HG02970 (cell line): Measurements from ENCODE around the gene NEUROG3.

ENCODE experiments used
- ATAC-seq: cut with Tn5 transposase; IDR thresholded peaks from one replicate; pipeline ENCODE4 v1.9.1; 2021; ENCODE audit warnings: mild to moderate bottlenecking, moderate library complexity, moderate number of reproducible peaks; ENCODE audit not compliant: unreplicated experiment, low FRiP score

Gene NEUROG3, protein sequence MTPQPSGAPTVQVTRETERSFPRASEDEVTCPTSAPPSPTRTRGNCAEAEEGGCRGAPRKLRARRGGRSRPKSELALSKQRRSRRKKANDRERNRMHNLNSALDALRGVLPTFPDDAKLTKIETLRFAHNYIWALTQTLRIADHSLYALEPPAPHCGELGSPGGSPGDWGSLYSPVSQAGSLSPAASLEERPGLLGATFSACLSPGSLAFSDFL

DNA sequence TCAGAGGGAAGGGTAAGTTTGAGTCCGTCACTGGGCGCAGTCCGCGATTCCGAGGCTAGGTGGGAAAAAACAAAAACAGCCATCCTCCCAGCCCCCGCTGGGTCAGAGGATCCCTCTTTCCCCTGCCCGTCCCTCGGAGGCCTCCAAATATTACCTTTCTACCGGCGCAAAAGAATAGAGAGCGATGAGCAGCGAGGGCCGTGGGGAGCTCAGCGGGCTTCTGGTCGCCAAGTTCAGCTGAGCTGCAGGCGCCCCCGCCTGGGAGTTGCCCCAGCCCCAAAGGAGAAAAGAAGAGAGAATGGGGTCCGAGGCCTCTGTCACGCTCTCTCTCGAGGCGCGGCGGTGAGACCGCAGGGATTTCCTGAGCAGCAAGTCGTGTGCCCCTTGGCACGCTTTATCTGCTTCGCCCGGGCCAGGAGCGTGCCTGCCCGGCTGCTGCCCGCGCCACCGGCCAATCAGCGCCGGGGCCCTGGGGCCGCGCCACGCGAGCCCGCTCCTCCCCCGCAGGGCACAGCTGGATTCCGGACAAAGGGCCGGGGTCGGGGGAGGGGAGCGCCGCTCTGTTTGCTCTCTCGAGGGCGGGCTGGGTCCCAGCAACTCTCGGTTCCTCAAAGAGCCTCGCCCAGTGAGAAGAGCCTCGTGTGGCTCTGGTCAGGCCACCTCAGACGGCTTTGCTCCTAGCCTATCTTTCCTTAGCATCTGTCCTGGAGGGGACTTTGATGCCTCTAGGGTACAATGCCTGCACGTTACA lies at the start of gene NEUROG3:
Gene NEUROG3, minus strand, starts transcription at position 367 of the 751 bp plus-strand sequence. CDS start 379 bp downstream, outside the sequence.
- no peak for ATAC-seq

DNA sequence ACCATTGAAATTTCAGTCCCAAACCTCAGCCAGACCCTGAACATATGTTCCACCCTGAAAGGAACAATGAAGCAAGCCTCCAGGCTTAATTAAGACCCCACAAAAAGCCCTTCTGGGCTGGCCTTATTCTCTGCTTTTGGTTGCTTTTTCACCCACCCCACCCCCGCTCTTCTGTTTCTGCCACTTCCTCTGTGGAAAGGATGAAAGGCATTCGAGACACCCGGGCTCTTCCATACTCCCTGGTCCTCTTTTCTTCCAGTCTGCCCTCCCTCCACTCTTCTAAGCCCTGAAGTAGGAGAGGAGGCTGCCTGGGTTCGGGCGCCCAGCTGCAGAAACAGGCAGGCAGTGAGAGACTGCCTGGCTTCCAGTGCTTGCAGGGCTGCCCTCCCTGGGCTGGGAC lies 47.4 kb upstream of the NEUROG3 start:
- ATAC-seq, result no peak

DNA sequence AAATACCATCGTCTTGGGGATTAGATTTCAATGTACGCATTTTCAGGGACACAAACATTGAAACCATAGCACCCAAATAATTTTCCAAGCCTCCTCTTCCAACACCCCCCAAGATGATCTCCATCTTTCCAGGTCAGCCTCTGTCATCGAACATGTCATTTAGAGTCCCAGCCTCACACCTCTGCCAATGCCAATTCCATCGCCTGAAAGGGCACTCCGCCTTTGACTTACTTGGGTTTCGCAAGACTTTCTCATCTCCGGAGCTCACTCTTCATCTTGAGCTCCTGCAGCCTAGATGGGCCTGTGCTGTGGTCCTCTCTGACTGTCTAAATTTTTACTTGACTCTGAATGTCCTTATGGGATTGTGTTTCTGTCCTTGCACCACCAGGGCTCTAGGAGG lies 46.4 kb upstream of the NEUROG3 start:
- no peak for ATAC-seq

DNA sequence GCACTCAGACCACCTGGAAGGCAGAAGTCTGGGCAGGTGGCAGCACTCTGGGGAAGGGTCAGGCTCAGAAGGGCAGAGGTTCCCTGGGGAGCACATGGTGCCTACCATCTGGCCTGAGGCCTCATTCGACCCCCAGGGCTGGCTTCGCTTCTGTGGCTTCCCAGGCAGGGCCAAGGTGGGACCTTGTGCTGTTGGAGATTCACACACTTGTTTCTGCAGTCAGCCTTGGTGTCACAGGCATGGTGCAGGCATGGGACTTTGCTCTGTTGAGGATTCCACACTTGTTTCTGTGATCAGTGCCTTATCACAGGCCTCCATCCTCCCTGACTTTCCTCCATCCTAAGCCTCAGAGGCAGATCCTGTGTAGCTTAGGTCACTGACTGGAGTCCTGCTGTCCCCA lies 45.5 kb upstream of the NEUROG3 start:
- no peak for ATAC-seq

DNA sequence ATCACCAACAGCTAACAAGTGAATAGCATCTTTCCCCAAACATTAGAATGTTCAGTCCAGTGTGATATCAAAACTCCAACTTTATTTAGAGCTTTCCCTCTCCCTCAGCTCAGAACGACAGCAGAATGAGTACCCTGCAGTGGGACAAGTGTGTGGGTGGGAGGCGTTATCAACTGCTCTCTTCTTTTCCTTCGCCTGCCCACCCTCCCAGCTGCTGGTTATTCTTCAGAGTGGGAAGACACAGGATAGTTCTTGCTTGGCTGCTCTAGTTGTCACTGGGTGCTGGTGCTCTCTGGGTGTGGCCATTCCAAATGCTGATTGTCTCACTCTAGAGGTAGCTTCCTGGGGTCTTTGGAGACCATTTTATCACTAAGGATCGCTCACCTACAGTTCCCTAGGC lies 43.1 kb upstream of the NEUROG3 start:
- ATAC-seq, result no peak

DNA sequence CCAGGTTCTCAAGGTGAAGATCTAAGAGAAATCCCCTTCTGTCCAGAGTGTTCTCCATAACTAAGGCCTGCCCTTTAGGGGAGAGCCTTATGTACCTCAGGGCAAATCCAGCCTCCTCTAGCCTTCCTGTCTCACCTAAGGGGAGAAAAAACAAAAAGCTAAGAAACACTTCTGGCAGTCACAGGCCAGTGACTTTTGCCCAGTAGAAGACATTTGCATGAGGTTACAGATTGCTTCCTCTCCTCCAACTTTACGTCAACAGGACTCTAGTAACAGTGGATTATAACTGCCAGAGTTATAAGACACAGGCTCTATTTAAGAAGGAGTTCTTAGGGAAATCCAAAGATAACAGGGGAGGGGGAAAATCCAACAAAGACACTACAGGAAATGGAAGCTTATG lies 40.9 kb upstream of the NEUROG3 start:
- ATAC-seq, result no peak

DNA sequence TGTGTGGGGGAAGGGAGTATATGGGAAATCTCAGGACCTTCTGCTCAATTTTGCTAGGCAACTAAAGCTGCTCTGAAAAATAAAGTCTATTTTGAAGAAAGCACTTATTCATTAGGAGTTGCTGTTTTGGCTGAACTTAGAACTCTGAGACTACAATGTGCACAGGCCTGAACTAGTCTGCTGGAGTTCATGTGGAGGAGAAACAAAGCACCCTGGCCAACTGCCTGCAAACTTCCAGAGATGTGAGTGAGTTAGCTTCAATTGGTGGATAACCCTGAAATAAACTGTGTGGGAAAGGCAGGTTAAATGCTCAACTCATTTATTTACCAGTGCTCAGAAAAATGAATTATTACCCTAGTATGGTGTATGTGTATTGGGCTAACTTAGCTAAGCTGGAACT lies 39.5 kb upstream of the NEUROG3 start:
- ATAC-seq, result no peak

DNA sequence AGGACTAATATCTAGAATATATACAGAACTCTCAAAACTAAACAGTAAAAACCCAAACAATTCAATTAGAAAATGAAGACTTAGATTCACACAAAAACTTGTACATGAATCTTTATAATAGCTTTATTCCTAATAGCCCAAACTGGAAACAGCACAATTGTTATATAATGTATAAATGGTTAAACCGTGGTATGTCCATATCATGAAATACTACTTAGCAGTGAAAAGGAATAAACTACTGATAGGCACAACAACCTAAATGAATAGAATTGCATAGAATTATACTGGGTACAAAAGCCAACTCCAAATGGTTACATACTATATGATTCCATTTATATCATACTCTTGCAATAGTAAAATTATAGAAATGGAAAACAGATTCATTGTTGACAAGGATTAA lies 35.9 kb upstream of the NEUROG3 start:
- ATAC-seq, result no peak

DNA sequence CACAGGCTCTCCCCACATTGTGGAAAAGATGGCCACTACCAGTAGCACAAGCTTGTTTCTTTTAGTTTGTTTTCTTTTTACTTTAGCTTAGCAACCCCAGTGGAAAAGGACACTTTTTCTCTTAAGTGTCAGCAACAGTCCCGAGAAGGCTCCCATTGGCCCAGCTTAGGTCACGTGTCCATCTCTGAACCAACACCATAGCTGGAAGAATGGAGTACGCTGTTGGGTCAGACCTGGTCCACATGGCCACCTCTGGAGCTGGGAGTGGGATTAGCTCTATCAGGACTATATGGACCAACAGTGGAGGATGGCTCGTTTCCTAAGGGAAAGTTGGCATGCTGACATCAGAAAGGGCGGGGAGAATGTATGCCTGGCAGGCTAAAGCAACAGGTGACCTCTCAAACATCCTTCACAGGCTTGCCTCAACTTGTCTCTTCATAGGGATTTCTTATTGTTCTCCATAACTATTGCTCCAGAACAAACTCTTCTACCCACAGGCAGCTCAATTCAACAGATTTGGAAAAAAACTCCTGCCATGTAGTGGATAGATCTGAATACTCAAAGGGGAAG lies 27.6 kb upstream of the NEUROG3 start:
- no peak for ATAC-seq

DNA sequence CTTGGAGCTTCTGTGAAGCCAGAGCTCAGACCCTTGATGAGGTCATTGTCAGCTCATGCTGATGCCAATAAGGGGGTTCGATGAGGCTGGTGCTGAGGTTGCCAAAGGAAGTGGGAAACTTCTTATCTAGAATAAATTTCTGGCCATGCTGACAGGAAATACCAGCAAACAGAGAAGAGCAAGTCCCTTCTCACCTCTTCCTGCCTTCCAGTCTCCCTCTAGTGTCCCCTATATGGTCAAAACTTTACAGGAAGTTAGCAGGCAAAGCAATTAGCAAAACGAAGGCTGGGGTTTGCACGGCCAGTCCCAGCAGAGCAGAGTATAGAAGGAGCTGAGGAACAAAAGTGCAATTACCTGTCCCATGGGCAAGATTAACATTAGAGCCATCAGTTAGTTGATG lies 15.1 kb upstream of the NEUROG3 start:
- no peak for ATAC-seq

DNA sequence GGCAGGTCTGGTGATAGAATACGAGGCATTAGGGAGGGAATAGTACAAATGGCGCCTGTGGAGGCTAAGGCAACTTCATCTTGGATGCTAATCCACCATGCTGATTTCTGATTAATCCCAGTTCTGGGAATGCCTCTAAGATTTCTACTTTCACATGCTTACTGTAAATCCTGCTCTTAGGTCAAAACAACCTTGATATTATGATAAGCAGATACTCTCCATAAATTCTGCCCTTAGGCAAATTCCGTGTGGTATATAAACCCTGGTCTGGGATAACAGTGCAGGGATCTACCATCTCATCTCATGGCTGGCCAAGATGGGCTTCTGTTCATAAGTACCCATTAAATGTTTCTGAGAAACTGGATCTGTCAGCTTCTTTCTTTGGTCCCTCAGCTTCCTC lies 11.4 kb upstream of the NEUROG3 start:
- no peak for ATAC-seq

DNA sequence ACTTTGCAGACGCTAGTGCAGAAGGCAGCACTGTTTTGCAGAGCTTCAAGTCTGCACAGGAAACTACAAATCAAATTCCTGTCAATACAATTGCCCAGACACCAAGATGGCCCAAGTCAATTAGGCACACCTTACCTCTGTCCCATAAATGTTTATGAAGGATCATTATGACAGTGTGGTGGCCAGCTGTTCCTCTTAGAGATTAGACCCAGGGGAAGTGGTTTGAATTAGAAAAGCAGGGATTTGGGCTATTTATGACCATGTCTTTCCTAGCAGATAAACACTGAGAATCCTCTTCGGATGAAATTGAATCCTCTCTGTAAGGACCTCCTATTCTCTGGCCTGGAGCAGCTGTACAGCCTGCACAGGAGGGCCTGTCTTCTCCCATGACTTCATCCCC lies 9.9 kb upstream of the NEUROG3 start:
- no peak for ATAC-seq

DNA sequence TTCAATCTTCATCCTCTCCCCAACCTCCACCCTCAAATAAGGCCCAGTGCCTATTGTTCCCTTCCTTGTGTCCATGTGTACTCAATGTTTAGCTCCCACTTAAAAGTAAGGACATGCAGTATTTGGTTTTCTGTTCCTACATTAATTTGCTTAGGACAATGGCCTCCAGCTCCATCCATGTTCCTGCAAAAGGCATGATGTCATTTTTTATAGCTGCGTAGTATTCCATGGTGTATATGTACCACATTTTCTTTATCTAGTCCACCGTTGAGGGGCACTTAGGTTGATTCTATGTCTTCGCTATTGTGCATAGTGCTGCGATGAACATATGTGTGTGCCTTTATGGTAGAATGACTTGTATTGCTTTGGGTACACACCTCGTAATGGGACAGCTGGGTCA lies 7.2 kb upstream of the NEUROG3 start:
- ATAC-seq, result no peak

DNA sequence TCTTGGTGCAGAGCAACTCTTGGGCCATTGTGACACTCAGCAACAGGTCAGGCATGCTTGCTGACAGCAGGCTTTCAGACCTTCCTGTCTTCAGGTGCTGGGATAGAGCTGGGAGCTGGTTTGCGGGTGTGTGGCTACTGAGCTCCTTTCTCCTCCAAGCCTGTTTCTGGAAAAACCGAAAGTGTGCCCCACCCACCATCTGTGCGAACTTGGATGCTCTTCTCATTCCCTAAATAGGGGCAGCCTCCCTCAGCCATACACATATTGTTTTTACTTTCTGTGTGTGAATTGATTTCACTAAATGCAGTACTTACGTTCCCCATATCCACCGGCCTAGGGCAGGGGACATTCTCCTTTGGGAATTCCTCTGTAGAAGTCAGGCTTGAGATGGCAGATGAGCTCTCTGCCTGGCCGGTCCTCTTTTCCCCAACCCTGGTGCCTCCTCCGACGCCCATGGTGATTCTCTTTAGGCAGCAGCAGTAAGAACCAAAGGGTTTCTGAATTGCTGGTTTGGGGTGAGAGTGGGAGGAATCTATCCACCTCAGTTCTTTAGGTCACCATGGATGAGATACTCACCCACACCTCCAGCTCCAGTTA lies 6.3 kb upstream of the NEUROG3 start:
- no peak for ATAC-seq

DNA sequence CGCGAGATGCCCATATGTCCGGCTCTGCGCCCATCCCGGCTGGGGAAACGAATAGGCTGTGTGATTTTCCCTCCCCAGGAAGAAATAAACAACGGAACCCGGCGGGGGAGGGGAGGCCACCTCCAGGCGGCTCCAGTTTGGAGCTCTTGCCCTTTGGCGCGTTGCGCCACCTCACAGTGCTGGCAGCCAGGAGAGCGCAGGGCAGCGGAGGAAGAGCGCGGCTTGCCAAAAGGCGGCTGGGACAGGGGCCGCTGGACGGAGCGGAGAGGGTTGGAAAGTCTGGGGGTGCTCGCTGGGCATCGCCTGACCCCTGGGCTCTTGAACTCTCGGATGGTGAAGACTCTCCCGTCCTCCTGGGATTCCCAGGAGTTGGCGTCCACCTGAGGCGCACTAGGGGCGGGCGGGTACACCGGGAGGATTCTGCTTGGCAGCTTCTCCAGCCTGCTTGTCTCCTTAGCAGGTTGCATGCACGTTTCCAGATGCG lies 5.3 kb upstream of the NEUROG3 start:
- ATAC-seq, result no peak

DNA sequence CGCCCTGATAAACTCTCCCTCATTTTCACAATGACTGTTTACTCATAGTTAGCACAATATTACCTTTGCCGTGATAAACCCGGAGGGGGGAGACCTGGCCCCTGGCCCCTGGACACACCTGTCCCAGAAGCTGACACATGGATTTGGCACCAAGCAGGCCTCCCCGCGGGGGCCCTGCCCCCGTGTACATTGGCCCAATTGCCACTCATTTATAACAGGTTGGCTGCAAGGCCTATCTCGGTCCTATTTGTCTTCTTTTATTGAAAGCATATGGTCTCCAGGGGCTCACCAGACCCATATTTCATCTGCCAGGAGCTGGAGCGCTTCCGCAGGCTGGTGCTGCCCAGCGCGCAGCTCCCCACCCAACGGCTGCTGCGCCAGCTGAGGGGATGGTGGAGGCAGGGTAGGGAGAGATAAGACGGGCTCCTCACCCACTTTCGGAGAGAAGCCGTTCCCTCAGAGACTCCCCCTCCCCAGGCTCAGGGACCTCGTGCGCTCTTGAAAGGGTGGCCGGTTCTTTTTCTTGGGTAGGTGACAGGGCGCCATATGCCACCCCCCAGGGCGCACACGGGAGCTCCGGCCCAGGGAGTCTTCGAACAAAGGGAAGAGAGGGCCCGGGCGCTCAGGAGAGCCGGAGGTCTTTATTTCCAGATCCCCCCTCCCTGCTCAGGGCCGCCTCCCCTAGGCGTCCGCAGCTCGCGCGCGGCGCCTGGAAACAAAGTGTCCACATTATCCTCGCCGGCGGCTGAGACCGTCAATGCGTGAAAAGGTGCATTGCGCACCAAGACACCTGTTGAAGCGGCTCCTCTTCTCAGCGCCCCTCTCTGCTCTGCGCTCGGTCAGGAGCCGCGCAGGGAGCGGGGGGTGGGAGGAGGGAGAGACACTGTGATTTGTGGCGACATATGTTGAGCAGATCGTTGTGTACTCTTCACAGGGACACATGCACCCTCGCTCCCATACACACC lies 4.3 kb upstream of the NEUROG3 start:
- ATAC-seq, result no peak

DNA sequence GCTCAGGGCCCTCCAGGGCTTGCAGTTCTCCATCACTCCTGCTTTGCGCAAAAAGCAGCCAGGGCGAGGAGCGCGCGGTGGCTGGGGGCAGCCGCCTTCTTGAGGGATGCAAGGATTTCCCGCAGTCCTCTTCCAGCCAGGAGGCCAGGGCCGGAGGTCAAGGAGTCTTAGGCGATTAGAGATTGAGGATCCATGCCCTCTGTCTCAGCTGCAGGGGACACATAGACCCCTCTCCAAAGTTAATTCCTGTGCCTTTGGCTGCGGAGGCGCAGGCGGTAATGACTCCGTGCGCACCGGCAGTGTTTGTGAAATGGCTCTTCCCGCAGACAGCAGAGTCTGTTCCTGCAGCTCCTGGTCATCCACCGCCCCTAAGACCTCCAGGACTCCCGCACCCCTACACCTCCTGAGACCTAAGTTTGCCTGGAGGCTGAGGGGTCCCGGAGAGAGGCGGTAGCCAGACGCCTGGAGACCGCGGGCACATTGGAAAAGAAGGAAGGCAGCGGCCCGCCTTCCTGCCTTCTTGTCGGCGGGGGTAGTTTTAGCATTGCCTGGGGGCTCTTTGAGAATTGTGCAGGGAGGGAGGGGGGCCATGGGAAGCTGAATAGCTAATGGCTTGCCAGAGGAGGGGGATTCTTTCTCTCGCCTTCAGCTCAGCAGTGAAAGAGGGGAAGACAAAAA lies 3.3 kb upstream of the NEUROG3 start:
- ATAC-seq, result no peak

DNA sequence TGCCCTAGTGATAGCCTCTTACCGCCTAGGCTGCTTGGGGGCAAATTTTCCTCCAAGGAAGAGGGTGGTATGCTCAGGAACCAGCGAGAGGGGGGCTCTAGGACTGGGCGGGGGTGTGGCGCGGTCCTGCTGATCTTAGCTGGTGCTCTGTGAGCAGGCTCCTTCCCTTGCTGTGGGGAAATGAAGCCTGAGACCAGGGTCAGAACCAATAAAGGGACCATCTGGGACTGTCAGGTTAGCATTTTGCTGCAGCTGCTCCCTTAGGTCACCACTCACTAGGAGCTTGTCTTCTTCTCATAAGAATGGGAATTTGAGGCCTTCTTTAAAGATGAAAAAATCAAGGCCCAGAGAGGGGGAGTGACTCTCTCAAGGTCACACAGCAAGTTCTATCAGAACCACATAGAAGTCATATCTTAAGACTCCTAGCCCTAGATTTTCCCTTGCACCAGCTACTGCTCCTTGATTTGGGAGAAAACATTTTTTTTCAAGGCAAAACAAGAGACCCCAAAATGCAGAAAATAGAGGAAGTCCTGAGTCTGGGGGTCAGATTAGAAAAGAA lies 2.0 kb upstream of the NEUROG3 start:
- no peak for ATAC-seq

DNA sequence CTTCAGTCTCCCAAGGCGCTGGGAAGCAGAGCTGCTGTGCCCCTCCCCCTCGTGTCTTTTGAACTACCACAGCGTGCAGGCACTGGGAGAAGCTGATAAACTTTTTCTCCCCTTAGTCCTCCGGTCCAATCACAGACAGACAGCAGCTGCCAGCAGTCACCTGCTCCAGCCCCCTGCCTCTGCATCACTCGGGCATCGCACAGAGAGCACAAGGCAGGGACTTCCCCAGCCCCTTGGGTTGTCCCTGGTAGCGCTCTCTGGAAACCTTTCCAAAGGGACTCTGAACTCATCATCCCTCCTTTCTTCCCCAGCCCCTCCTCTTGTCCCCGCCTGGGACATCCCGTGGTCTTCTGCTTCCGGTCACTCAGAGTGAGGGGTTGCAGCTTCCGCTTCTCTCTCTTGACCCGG lies 1.4 kb upstream of the NEUROG3 start:
- no peak for ATAC-seq
